Subcutaneous adipose tissue (tissue), 4 donors: ENCODE results near the gene MT3. TPM values are rescaled to one million over a fixed set of nuclear protein-coding genes. Genes with fewer than 3 reads are reported as not detected.

ENCODE experiments used
- total RNA-seq, 4 donors: library from RNA; depleted of rRNA; stranded (reverse); fragments of >200 nt; gene quantifications; one replicate each; pipeline ENCODE4 v1.1.0, GENCODE V29; 2016
- TF ChIP-seq, protein P1 (sequence below): fragments of 450-650 bp; IDR thresholded peaks from one replicate; pipeline ENCODE4 v1.5.1; 2016; ENCODE audit warnings: low read depth, mild to moderate bottlenecking, control low read depth, antibody characterized with exemption, moderate library complexity

Gene MT3
- total RNA-seq, 4 donors from 2014 or later = 2.0 TPM; not detected in 3

DNA sequence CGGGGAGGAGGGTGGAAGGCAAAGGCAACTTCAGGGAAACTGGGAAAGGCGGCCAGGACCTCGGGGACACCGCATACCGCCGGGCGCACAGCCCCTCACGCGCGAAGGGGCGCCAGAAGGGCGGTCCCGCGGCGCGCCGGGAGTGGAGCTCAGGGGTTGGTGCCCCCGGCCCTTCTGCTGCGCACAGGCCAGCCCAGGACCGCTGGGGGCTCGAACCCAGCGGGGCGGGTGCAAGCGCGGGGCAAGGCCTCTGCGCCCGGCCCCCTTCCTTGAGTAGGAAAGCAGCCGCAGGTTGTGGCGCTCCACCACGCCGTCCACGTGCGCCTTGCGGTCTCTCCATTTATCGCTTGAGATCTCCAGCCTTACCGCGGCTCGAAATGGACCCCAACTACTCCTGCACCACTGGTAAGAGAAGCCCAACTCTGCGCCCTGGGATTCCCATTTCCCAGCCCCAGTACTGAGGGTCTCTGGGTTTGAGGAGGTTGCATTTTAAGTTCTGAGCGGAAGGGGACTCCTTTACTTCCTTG lies 46.2 kb downstream of the MT3 start:
- TF ChIP-seq, protein P1, sequence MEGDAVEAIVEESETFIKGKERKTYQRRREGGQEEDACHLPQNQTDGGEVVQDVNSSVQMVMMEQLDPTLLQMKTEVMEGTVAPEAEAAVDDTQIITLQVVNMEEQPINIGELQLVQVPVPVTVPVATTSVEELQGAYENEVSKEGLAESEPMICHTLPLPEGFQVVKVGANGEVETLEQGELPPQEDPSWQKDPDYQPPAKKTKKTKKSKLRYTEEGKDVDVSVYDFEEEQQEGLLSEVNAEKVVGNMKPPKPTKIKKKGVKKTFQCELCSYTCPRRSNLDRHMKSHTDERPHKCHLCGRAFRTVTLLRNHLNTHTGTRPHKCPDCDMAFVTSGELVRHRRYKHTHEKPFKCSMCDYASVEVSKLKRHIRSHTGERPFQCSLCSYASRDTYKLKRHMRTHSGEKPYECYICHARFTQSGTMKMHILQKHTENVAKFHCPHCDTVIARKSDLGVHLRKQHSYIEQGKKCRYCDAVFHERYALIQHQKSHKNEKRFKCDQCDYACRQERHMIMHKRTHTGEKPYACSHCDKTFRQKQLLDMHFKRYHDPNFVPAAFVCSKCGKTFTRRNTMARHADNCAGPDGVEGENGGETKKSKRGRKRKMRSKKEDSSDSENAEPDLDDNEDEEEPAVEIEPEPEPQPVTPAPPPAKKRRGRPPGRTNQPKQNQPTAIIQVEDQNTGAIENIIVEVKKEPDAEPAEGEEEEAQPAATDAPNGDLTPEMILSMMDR = no peak

DNA sequence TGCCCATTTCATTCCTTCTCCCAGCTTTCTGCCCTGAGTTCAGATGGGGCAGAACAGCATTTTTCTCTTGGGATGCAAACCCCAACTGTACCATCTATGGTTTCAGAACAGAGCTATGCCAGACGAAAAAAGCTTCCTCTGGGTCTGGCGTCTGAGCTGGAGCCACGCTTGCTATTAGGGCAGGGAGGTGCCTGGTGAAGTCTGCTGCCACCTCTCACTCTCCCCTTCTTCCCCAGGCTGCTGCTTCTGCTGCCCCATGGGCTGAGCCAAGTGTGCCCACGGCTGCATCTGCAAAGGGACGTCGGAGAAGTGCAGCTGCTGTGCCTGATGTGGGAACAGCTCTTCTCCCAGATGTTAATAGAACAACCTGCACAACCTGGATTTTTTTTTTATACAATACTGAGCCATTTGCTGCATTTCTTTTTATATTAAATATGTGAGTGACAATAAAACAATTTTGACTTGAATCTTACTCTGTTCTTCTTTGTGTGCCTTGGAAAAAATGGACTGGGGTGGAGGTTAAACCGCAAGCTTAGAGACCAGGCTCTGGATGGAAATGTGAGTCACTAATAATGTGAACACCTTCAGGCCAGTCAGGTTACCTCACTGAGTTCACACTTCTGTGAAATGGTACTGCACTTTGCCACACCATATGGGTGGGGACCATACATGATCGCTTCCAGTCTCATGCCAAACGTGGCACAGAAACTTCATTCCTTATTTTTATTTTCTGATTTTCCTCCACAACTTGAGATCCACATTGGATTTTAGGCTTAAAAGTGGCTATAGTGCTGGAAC lies 47.5 kb downstream of the MT3 start:
- TF ChIP-seq, protein P1 = no peak

DNA sequence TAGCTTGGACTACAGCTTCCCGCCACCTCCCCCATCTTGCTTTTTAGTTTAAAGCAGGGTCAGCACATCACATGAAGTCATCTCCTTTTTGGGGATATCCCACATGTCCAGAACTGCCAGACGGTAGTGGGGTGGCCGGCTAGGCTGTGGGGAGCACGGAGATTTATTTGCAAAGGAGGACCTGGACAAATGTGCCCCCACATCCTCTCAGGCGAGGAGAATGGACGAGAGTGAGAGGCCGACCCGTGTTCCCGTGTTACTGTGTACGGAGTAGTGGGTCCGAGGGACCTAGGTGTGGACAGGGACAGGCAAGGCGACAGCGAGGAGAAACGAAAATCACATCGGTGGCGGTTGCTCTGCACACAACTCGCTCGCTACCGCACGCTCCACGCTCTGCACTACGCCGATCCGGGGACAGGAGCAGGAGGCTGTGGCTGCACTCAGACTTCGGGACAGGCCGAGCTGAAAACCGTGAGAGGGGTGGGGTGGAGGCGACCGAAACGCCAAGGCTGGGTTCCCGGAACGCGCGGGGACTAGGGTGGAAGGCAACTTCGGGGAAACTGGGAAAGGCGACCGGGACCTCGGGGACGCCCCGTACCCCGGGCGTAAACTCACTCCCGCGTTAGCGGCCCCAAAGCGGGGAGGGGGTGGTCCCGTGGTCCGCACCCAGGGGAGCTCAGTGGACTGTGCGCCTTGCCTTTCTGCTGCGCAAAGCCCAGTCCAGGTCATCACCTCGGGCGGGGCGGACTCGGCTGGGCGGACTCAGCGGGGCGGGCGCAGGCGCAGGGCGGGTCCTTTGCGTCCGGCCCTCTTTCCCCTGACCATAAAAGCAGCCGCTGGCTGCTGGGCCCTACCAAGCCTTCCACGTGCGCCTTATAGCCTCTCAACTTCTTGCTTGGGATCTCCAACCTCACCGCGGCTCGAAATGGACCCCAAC lies 48.8 kb downstream of the MT3 start, which contains the start of gene MT1A:
TSS of gene MT1A (plus strand) at position 853 of the 937 bp plus-strand sequence. CDS start at position 926, 73 bp downstream.
- TF ChIP-seq, protein P1 = no peak

DNA sequence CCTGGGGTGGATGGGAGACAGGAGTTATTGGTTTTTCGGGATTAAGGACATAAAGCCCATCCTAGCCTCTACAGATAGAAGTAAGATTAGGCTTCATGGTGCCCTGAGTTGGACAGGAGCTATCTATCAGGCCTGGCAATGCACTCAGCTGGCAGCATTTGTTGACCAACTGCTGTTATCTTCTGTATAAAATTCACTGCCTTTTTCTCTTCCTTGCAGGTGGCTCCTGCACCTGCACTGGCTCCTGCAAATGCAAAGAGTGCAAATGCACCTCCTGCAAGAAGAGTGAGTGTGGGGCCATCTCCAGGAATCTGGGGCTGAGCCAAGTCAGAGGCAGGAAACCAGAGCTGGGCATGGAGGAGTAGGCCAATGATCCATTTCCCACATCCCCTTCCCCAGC lies 49.7 kb downstream of the MT3 start:
- TF ChIP-seq, protein P1 = no peak

DNA sequence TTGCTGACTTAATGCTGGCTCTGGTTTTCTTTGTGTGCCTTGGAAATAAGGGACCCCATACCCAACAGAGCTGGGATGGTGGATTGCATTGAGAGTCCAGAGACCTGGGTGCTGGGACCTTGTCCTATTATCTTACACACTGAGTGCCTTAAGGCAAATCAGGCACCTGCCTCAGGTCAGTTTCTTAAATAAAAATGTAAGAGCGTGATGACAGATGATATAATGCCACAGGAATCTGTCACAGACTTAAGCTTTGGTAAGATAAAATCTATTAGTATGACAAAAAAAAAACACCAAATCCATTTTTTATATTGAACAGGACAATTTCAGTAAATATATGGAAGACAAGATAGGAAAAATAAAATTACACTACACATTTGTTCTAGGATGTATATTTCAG lies 50.7 kb downstream of the MT3 start:
- TF ChIP-seq, protein P1 = no peak

Other genes with a start within 250 kb of the MT3 start
- gene AMFR, start 164.0 kb upstream of the MT3 start, total RNA-seq = 100 to 1,000 TPM; 168 to 186 (median 175) TPM
- gene NUDT21, start 138.2 kb upstream of the MT3 start, total RNA-seq = 10 to 100 TPM; 37.1 to 57.2 (median 39.8) TPM
- gene OGFOD1, start 138.0 kb upstream of the MT3 start, total RNA-seq = 10 to 100 TPM; 14.5 to 53.2 (median 26.2) TPM
- gene BBS2, start 69.5 kb upstream of the MT3 start, total RNA-seq = 10 to 100 TPM; 25.3 to 52.6 (median 37.9) TPM
- not detected for gene MT4, start 24.5 kb upstream of the MT3 start, total RNA-seq
- 1,000 to 10,000 TPM in 1 of 4 donors, 100 to 1,000 TPM in 3; 164 to 1,003 (median 271) TPM for gene MT2A, start 19.1 kb downstream of the MT3 start, total RNA-seq
- 1,000 to 10,000 TPM in 1 of 4 donors, 100 to 1,000 TPM in 3; 205 to 2,492 (median 258) TPM for gene MT1E, start 36.3 kb downstream of the MT3 start, total RNA-seq
- 100 to 1,000 TPM in 1 of 4 donors, 10 to 100 TPM in 3; 15.1 to 485 (median 52.6) TPM for gene MT1M, start 43.1 kb downstream of the MT3 start, total RNA-seq
- 1,000 to 10,000 TPM in 1 of 4 donors, 100 to 1,000 TPM in 1, 10 to 100 TPM in 2; 44.4 to 1,063 (median 111) TPM for gene MT1A, start 49.1 kb downstream of the MT3 start, total RNA-seq
- not detected for gene MT1B, start 62.4 kb downstream of the MT3 start, total RNA-seq
- 10 to 100 TPM in 3 of 4 donors, 1 to 10 TPM in 1; 9.2 to 55.1 (median 11.8) TPM for gene MT1F, start 68.4 kb downstream of the MT3 start, total RNA-seq
- gene MT1G, start 78.5 kb downstream of the MT3 start, total RNA-seq = 100 to 1,000 TPM in 1 of 4 donors, 10 to 100 TPM in 2, not detected in 1; 15.8 to 315 (median 21.4) TPM
- gene MT1H, start 80.3 kb downstream of the MT3 start, total RNA-seq = 10 to 100 TPM in 1 of 4 donors, not detected in 3; 11.9 TPM
- gene MT1X, start 92.9 kb downstream of the MT3 start, total RNA-seq = 1,000 to 10,000 TPM; 1,122 to 4,299 (median 2,004) TPM
- gene NUP93, start 140.6 kb downstream of the MT3 start, total RNA-seq = 10 to 100 TPM; 28.4 to 57.6 (median 47.5) TPM